ENCODE measurements around the gene SFI1. TPM values are rescaled to one million over a fixed set of nuclear protein-coding genes. Genes with fewer than 3 reads are reported as not detected.

SFI1 gene
- polyA plus RNA-seq, 1 donor: 52.3 TPM

Other genes starting within 250 kb of the SFI1 start
- gene PIK3IP1, start 204.0 kb upstream of the SFI1 start, polyA plus RNA-seq (ENCODE audit: insufficient read length): 10.6 TPM
- gene PATZ1, start 150.2 kb upstream of the SFI1 start, polyA plus RNA-seq (ENCODE audit: insufficient read length): 71.9 TPM
- 92.1 TPM for gene DRG1, start 96.9 kb upstream of the SFI1 start, polyA plus RNA-seq (ENCODE audit: insufficient read length)
- gene EIF4ENIF1, start 6.7 kb upstream of the SFI1 start, polyA plus RNA-seq (ENCODE audit: insufficient read length): 55.5 TPM
- 32.5 TPM for gene PISD, start 165.7 kb downstream of the SFI1 start, polyA plus RNA-seq (ENCODE audit: insufficient read length)

Measured in left kidney (tissue), 1 donor.